Activated T-helper 1 cell treated with anti-CD3 and anti-CD28 coated beads, Interleukin-12 subunit alpha, Interleukin-12 subunit beta, Interleukin-2, Interleukin-4 antibody, amounts not matched to agents 30 ng/mL and 10 ng/mL and 1 ng/mL, durations not matched to agents 14 hours and 24 hours and 36 hours (primary cell): Measurements from ENCODE around the gene FTO. TPM values are rescaled to one million over a fixed set of nuclear protein-coding genes. Genes with fewer than 3 reads are reported as not detected.

Experiments
- DNase-seq: peaks from one replicate; pipeline ENCODE4 v3.0.0; 2021; ENCODE audit warnings: low spot score
- H3K27ac Mint-ChIP-seq: one replicate; pipeline ENCODE4 v1.8.0; 2021; ENCODE audit warnings: mild to moderate bottlenecking, mixed read lengths
- H3K27me3 Mint-ChIP-seq: one replicate; pipeline ENCODE4 v1.8.0; 2022; ENCODE audit warnings: mild to moderate bottlenecking, moderate library complexity, mixed read lengths; ENCODE audit not compliant: insufficient read depth
- H3K36me3 Mint-ChIP-seq: one replicate; pipeline ENCODE4 v1.8.0; 2021; ENCODE audit warnings: low read depth, mixed read lengths
- H3K4me1 Mint-ChIP-seq: one replicate; pipeline ENCODE4 v1.8.0; 2021; ENCODE audit warnings: low read depth, mixed read lengths
- H3K4me3 Mint-ChIP-seq: one replicate; pipeline ENCODE4 v1.8.0; 2021; ENCODE audit warnings: mild to moderate bottlenecking, moderate library complexity, mixed read lengths
- H3K9me3 Mint-ChIP-seq: one replicate; pipeline ENCODE4 v1.8.0; 2021; ENCODE audit warnings: mixed read lengths
- intact Hi-C: fragments of 100-400 bp; cut with micrococcal nuclease; formaldehyde crosslinking; loops from one replicate; pipeline ENCODE4 v1.15.1; 2024
- total RNA-seq: library from RNA; stranded (reverse); gene quantifications from 2 replicates; pipeline ENCODE4 v1.2.3, GENCODE V29; 2022

Gene FTO
- total RNA-seq, 1 donor from 2014 or later, result 56.4 TPM

GRCh38 chr16:53852678-53853077 is 148.7 kb downstream of the FTO start:
- intact Hi-C loops, result no loop called here
- peaks cover 9% of the 10 kb centered on the region for H3K9me3 Mint-ChIP-seq
- no peak overlapping the region for H3K27ac Mint-ChIP-seq
- peaks cover 2% of the 10 kb centered on the region for H3K27me3 Mint-ChIP-seq
- peaks cover 6% of the 10 kb centered on the region for H3K4me1 Mint-ChIP-seq
- peaks cover 20% of the 10 kb centered on the region for H3K36me3 Mint-ChIP-seq
- no peak for DNase-seq
- no peak overlapping the region for H3K4me3 Mint-ChIP-seq

- no peak for DNase-seq
- H3K27me3 Mint-ChIP-seq, result peaks cover 2% of the 10 kb centered on the region
- no peak overlapping the region for H3K4me3 Mint-ChIP-seq
- H3K36me3 Mint-ChIP-seq, result peaks cover 17% of the 10 kb centered on the region
- peaks cover 9% of the 10 kb centered on the region for H3K9me3 Mint-ChIP-seq
- H3K4me1 Mint-ChIP-seq, result no peaks in the 10 kb centered on the region
- no peak overlapping the region for H3K27ac Mint-ChIP-seq
- intact Hi-C loops, result no loop called here
Measured at GRCh38 chr16:53855056-53855455, 151.1 kb downstream of the FTO start.

- Mint-ChIP-seq H3K36me3 (peaks cover 17% of the 10 kb centered on the region), H3K4me1 (no peaks in the 10 kb centered on the region), H3K27me3 (peaks cover 2% of the 10 kb centered on the region), H3K27ac (no peak overlapping the region), H3K4me3 (no peak overlapping the region), H3K9me3 (peaks cover 9% of the 10 kb centered on the region)
- no peak for DNase-seq
- intact Hi-C loops, result no loop called here
Measured at GRCh38 chr16:53855511-53855910, 151.6 kb downstream of the FTO start.

GRCh38 chr16:53859995-53860540 is 156.1 kb downstream of the FTO start:
- no peak for DNase-seq
- Mint-ChIP-seq H3K9me3 (no peaks in the 10 kb centered on the region), H3K27me3 (no peaks in the 10 kb centered on the region), H3K36me3 (peaks cover 7% of the 10 kb centered on the region), H3K27ac (peak overlapping the region; percentile 55), H3K4me3 (no peak overlapping the region), H3K4me1 (peaks cover 12% of the 10 kb centered on the region)
- intact Hi-C loops, result no loop called here

GRCh38 chr16:53863861-53864260 is 159.9 kb downstream of the FTO start:
- Mint-ChIP-seq H3K4me3 (no peak overlapping the region), H3K27me3 (no peaks in the 10 kb centered on the region), H3K4me1 (peaks cover 32% of the 10 kb centered on the region), H3K27ac (no peak overlapping the region), H3K9me3 (no peaks in the 10 kb centered on the region), H3K36me3 (peaks cover 4% of the 10 kb centered on the region)
- no peak for DNase-seq
- intact Hi-C loops, result no loop called here

DNA sequence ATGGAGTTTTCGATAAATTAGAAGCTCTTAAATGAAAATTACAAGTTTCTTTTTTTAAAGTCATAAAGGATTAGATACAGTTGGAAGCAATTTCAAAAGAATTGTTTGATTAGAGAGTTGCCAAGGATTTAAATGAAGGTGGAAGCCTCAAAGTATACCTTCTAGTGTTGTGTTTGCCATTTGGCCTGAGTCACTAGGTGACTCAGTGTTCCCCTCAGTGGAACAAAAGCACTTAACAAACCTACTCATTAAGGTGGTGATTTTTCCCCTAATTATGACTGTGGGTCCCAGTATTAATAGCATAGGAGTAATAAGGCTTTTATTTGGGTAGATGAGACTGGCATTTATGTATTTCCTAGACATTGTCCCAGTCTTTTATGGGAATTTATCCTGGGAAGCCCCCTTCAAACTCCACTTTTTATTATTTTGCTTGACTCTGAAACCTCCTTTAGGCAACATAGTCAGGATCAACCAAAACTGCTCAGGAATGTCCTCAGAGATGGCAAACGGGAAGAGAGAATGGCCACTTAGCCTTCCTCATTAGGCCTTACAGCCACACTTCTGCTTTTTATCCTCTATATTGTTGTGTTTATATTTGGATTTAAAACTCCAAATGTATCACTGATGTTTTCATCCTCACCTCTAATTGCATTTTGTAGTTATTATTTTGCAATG is 161.0 kb downstream of the FTO start:
- Mint-ChIP-seq H3K27me3 (no peaks in the 10 kb centered on the region), H3K4me1 (peaks cover 32% of the 10 kb centered on the region), H3K9me3 (peaks cover 6% of the 10 kb centered on the region), H3K4me3 (no peak overlapping the region), H3K36me3 (peaks cover 7% of the 10 kb centered on the region), H3K27ac (peak overlapping the region; percentile 69)
- no peak for DNase-seq
- intact Hi-C loops, result loop anchor here (1.0 to 5.0 kb wide), 2 partner anchors 46 to 163 kb away; partner anchors contain the start of genes FTO and RPGRIP1L

DNA sequence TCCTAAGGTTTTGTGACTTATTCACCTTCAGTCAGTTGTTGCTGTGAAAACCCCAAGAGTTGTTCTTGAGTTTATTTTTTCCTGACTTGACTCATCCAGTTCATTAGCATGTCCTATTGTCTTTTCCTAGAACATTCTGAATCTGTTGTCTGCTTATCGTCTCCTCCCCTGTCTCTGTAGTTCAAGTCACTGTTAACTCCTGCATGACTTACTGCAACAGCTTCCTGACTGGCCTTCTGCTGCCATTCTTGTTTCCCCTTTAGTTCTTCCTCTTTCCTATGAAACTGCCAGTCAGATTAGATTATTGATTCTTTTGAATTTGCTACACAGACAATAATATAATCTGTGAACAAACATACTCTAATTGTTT is 161.5 kb downstream of the FTO start:
- Mint-ChIP-seq H3K4me3 (no peak overlapping the region), H3K4me1 (peaks cover 32% of the 10 kb centered on the region), H3K9me3 (peaks cover 8% of the 10 kb centered on the region), H3K36me3 (peaks cover 9% of the 10 kb centered on the region), H3K27ac (peak overlapping the region; percentile 69), H3K27me3 (no peaks in the 10 kb centered on the region)
- DNase-seq, result no peak
- intact Hi-C loops, result loop anchor here (1.0 to 5.0 kb wide), 2 partner anchors 46 to 163 kb away; partner anchors contain the start of genes FTO and RPGRIP1L

DNA sequence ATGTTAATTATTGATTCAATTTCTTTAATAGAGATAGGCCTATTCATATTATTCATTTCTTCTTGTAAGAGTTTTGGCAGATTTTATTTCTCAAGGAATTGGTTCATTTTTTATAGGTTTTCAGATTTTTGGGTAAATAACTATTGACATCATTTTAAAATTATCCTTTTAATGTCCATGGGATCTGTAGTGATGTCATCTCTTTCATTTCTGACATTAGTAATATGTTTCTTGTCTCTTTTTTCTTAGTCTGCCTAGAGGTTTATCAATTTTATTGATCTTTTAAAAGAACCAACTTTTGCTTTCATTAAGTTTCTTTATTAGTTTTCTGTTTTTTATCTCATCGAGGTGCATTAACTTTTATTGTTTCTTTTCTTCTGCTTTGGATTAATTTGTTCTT is 162.6 kb downstream of the FTO start:
- DNase-seq, result no peak
- Mint-ChIP-seq H3K4me3 (no peak overlapping the region), H3K9me3 (peaks cover 18% of the 10 kb centered on the region), H3K4me1 (peaks cover 32% of the 10 kb centered on the region), H3K27ac (no peak overlapping the region), H3K36me3 (peaks cover 17% of the 10 kb centered on the region), H3K27me3 (no peaks in the 10 kb centered on the region)
- intact Hi-C loops, result loop anchor here (5.0 kb wide), 1 partner anchor 164 kb away; the partner anchor contains the start of genes FTO and RPGRIP1L

- Mint-ChIP-seq H3K9me3 (peaks cover 24% of the 10 kb centered on the region), H3K27me3 (no peaks in the 10 kb centered on the region), H3K36me3 (peaks cover 22% of the 10 kb centered on the region), H3K4me3 (no peak overlapping the region), H3K27ac (no peak overlapping the region), H3K4me1 (peaks cover 23% of the 10 kb centered on the region)
- intact Hi-C loops, result no loop called here
- no peak for DNase-seq
Measured at GRCh38 chr16:53870831-53871230, 166.9 kb downstream of the FTO start.

GRCh38 chr16:53872248-53873221 is 168.6 kb downstream of the FTO start:
- Mint-ChIP-seq H3K27ac (peak overlapping the region; percentile 67), H3K4me1 (peaks cover 11% of the 10 kb centered on the region), H3K9me3 (peaks cover 24% of the 10 kb centered on the region), H3K36me3 (peaks cover 22% of the 10 kb centered on the region), H3K4me3 (no peak overlapping the region), H3K27me3 (no peaks in the 10 kb centered on the region)
- no peak for DNase-seq
- intact Hi-C loops, result no loop called here

- intact Hi-C loops, result no loop called here
- peaks cover 11% of the 10 kb centered on the region for H3K4me1 Mint-ChIP-seq
- peak overlapping the region; percentile 13 for H3K27ac Mint-ChIP-seq
- no peak for DNase-seq
- H3K9me3 Mint-ChIP-seq, result peaks cover 5% of the 10 kb centered on the region
- no peak overlapping the region for H3K4me3 Mint-ChIP-seq
- peaks cover 13% of the 10 kb centered on the region for H3K36me3 Mint-ChIP-seq
- no peaks in the 10 kb centered on the region for H3K27me3 Mint-ChIP-seq
Measured at GRCh38 chr16:53876811-53877210, 172.9 kb downstream of the FTO start.

- intact Hi-C loops, result no loop called here
- no peak overlapping the region for H3K27ac Mint-ChIP-seq
- H3K36me3 Mint-ChIP-seq, result peaks cover 11% of the 10 kb centered on the region
- H3K4me3 Mint-ChIP-seq, result no peak overlapping the region
- no peaks in the 10 kb centered on the region for H3K9me3 Mint-ChIP-seq
- H3K27me3 Mint-ChIP-seq, result no peaks in the 10 kb centered on the region
- DNase-seq, result no peak
- peaks cover 7% of the 10 kb centered on the region for H3K4me1 Mint-ChIP-seq
Measured at GRCh38 chr16:53878216-53878615, 174.3 kb downstream of the FTO start.

DNA sequence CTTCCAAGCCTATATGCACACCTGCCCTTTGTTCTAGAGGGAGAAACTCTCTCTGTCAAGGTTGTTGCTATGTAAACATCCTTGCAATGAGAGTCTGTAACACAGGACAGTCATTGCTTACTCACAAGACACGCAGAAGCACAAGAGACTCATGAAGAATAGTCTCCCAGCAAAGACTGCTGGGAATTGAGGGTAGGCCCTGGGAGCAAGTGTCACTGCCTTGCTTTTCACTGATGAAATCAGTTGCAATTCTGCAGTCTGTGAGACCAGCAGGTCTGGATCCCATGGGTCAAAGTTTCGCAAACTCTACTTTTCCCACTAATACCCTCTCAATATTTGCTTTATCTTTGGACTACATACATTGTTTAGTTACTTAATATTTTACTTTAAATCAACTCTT is 177.4 kb downstream of the FTO start:
- Mint-ChIP-seq H3K4me3 (no peak overlapping the region), H3K4me1 (peaks cover 7% of the 10 kb centered on the region), H3K27ac (no peak overlapping the region), H3K36me3 (peaks cover 9% of the 10 kb centered on the region), H3K9me3 (no peaks in the 10 kb centered on the region), H3K27me3 (no peaks in the 10 kb centered on the region)
- intact Hi-C loops, result no loop called here
- no peak for DNase-seq
